Activated B cell treated with CpG ODN at 0.5 μM for 24 hours (primary cell): ENCODE data around the gene USP1. TPM values are rescaled to one million over a fixed set of nuclear protein-coding genes. Genes with fewer than 3 reads are reported as not detected.

Experiments
- ATAC-seq: fragments of 200-7000 bp; cut with Tn5 transposase; one replicate; pipeline ENCODE4 v1.10.0; 2021; ENCODE audit warnings: low read depth, mild to moderate bottlenecking, moderate library complexity
- CTCF ChIA-PET: fragments of 350-600 bp; sonication (Branson Sonifier 250); formaldehyde crosslinking; loops from one replicate; lab custom pipeline; 2021; ENCODE audit warnings: antibody characterized with exemption; lab: Charles Lee
- POLR2A ChIA-PET: fragments of 350-600 bp; sonication (Branson Sonifier 250); formaldehyde crosslinking; loops from one replicate; lab custom pipeline; 2021; ENCODE audit warnings: antibody characterized with exemption; lab: Charles Lee
- DNase-seq: peaks from one replicate; pipeline ENCODE4 v3.0.0; 2022
- H3K27ac Mint-ChIP-seq: one replicate; pipeline ENCODE4 v1.8.0; 2020; ENCODE audit warnings: mixed read lengths
- H3K27me3 Mint-ChIP-seq: one replicate; pipeline ENCODE4 v1.8.0; 2021; ENCODE audit warnings: mixed read lengths
- H3K36me3 Mint-ChIP-seq: one replicate; pipeline ENCODE4 v1.8.0; 2021; ENCODE audit warnings: low read depth, mixed read lengths
- H3K4me1 Mint-ChIP-seq: one replicate; pipeline ENCODE4 v1.8.0; 2021; ENCODE audit warnings: mixed read lengths
- H3K4me3 Mint-ChIP-seq: one replicate; pipeline ENCODE4 v1.8.0; 2020; ENCODE audit warnings: mild to moderate bottlenecking, mixed read lengths
- H3K9me3 Mint-ChIP-seq: one replicate; pipeline ENCODE4 v1.8.0; 2020; ENCODE audit warnings: mixed read lengths
- intact Hi-C: fragments of 100-400 bp; cut with micrococcal nuclease; formaldehyde crosslinking; loops from one replicate; pipeline ENCODE4 v1.15.1; 2024
- total RNA-seq: library from RNA; stranded (reverse); gene quantifications from 2 replicates; pipeline ENCODE4 v1.2.3, GENCODE V29; 2022
- TF ChIP-seq, protein P1 (sequence below): fragments of 200-600 bp; IDR thresholded peaks from one replicate; pipeline ENCODE4 v1.8.0; 2022; ENCODE audit warnings: antibody characterized with exemption, mild to moderate bottlenecking

Gene USP1
- total RNA-seq, 1 donor from 2014 or later, result 33.3 TPM

DNA sequence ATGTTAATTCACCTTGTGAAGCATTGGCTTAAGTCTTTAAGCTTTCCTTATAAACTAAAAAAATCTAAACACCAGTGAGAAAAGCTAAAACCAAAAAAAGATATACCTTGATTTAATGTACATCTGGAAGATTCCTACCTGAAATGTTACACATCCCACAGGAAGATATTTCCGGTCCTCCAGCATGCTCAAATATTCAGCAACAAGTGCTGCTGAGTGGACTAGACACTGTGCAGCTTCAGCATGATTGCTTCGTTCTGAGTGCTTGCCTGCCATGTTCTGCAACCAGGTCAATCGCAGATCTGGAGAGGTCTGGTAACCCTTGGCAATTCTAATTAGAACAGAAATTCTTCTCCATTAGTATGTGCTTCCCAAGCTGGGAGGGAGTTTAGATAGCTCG, 57.3 kb downstream of the USP1 start:
- no peak for ATAC-seq
- intact Hi-C loops, result no loop called here
- DNase-seq, result no peak
- no peaks in the 10 kb centered on the region for H3K27me3 Mint-ChIP-seq
- POLR2A ChIA-PET, result no interaction called here
- H3K27ac Mint-ChIP-seq, result no peak overlapping the region
- H3K4me3 Mint-ChIP-seq, result no peak overlapping the region
- no peaks in the 10 kb centered on the region for H3K4me1 Mint-ChIP-seq
- no peaks in the 10 kb centered on the region for H3K9me3 Mint-ChIP-seq
- CTCF ChIA-PET, result no interaction called here
- TF ChIP-seq, protein P1, sequence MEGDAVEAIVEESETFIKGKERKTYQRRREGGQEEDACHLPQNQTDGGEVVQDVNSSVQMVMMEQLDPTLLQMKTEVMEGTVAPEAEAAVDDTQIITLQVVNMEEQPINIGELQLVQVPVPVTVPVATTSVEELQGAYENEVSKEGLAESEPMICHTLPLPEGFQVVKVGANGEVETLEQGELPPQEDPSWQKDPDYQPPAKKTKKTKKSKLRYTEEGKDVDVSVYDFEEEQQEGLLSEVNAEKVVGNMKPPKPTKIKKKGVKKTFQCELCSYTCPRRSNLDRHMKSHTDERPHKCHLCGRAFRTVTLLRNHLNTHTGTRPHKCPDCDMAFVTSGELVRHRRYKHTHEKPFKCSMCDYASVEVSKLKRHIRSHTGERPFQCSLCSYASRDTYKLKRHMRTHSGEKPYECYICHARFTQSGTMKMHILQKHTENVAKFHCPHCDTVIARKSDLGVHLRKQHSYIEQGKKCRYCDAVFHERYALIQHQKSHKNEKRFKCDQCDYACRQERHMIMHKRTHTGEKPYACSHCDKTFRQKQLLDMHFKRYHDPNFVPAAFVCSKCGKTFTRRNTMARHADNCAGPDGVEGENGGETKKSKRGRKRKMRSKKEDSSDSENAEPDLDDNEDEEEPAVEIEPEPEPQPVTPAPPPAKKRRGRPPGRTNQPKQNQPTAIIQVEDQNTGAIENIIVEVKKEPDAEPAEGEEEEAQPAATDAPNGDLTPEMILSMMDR, result no peak
- peaks cover 36% of the 10 kb centered on the region for H3K36me3 Mint-ChIP-seq

DNA sequence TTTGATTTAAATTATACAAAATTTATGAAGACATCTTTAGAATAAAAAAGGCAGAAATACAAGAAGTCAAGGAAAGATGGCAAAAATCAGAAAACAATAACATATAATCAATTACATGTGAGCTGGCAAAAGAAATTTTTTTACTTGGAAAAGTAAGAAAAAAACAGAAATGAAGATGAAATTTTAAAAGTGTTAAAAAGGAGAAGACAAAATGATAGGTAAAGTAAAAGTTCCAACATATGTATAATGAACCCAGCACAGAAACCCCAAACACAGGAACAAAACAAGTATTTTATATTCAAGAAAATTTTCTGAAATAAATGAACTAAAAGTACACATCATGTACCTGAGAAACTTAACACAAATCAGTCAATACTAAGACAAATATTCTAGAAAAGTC, 63.4 kb downstream of the USP1 start:
- H3K4me3 Mint-ChIP-seq, result no peak overlapping the region
- no peaks in the 10 kb centered on the region for H3K4me1 Mint-ChIP-seq
- ATAC-seq (no peak), DNase-seq (no peak)
- POLR2A ChIA-PET, result no interaction called here
- no peaks in the 10 kb centered on the region for H3K27me3 Mint-ChIP-seq
- intact Hi-C loops, result no loop called here
- peaks cover 11% of the 10 kb centered on the region for H3K36me3 Mint-ChIP-seq
- TF ChIP-seq, protein P1, result no peak
- H3K27ac Mint-ChIP-seq, result no peak overlapping the region
- no peaks in the 10 kb centered on the region for H3K9me3 Mint-ChIP-seq
- CTCF ChIA-PET, result interaction anchor here (2.2 kb wide), 1 partner anchor 246 kb away, joined by 8 read pairs; no protein-coding TSS in a partner anchor

Other genes starting within 250 kb of the USP1 start
- 0.05 and 0.09 TPM in 2 replicates for gene L1TD1, start 242.2 kb upstream of the USP1 start, total RNA-seq
- not detected in 2 replicates for gene KANK4, start 117.6 kb upstream of the USP1 start, total RNA-seq
- gene ANGPTL3, start 160.5 kb downstream of the USP1 start, total RNA-seq, result not detected in 2 replicates